NCI-H2227 treated with DMSO at 0.1 percent for 48 hours (cell line): ENCODE results near the gene ACADVL.
A peak's percentile ranks its signal among the peaks of the same experiment; 100 is the strongest.

Experiments
- DNase-seq: peaks from one replicate; lab custom pipeline; 2025; lab: John Stamatoyannopoulos, UW

The ACADVL gene

GRCh38 chr17:7252176-7253043 lies 32.7 kb downstream of the ACADVL start, which contains the start of gene ELP5:
Gene ELP5 (plus strand): TSS chr17:7252215. CDS start chr17:7252551, 336 bp downstream.
- DNase-seq: peak; percentile 93

DNA sequence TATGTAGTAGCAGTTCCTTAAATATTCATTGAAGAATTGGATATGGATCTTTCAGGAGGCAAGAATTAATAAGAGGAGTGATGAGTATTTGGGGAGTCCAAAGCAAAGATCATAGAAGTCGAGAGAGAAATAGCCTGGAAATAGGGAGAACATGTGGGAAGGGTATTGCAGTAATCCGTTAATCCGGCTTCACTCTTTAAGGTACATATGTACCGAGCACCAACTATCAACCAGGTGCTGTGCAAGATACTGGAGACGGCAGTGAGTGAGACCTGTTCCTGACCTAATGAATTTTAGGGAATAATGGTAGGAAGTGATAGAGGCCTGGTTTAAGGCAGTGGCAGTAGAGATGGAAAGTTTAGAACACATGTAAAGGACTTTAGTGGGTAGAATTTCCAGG lies 33.3 kb downstream of the ACADVL start:
- DNase-seq: no peak

GRCh38 chr17:7254511-7254910 lies 34.8 kb downstream of the ACADVL start:
- DNase-seq: no peak

DNA sequence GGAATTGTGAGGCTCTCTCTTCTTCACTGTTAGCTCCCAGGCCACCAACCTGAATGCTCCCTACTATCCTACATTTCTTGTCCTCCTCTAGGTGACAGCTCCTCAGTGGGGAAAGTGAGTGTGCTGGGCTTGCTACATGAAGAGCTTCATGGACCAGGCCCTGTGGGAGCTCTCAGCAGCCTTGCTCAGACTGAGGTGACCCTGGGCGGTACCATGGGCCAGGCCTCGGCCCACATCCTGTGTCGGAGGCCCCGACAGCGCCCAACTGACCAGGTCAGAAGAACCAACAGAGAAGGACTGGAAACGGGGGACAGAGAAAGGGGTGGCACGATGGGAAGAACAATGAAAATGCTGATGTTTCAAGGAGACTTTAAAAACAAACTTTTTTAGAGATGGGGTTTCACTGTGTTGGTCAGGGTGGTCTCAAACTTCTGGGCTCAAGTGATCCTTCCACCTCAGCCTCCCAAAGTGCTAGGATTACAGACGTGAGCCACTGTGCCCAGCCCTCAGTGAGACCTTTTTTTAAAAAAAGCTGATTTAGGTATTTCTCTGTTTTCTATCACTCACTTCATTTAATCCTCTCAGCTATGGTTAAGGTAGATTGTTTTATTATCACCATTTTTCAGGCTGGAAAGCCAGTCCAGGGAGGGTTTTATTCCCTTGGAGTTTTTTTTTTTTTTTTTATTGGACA lies 37.2 kb downstream of the ACADVL start:
- no peak for DNase-seq

- DNase-seq: no peak
Observed at GRCh38 chr17:7258731-7259554, 39.2 kb downstream of the ACADVL start.

- DNase-seq: no peak
Observed at GRCh38 chr17:7259555-7259889, 39.8 kb downstream of the ACADVL start.

- DNase-seq: no peak
Observed at GRCh38 chr17:7260151-7260550, 40.4 kb downstream of the ACADVL start.

GRCh38 chr17:7260651-7261378 lies 41.1 kb downstream of the ACADVL start:
- no peak for DNase-seq

DNA sequence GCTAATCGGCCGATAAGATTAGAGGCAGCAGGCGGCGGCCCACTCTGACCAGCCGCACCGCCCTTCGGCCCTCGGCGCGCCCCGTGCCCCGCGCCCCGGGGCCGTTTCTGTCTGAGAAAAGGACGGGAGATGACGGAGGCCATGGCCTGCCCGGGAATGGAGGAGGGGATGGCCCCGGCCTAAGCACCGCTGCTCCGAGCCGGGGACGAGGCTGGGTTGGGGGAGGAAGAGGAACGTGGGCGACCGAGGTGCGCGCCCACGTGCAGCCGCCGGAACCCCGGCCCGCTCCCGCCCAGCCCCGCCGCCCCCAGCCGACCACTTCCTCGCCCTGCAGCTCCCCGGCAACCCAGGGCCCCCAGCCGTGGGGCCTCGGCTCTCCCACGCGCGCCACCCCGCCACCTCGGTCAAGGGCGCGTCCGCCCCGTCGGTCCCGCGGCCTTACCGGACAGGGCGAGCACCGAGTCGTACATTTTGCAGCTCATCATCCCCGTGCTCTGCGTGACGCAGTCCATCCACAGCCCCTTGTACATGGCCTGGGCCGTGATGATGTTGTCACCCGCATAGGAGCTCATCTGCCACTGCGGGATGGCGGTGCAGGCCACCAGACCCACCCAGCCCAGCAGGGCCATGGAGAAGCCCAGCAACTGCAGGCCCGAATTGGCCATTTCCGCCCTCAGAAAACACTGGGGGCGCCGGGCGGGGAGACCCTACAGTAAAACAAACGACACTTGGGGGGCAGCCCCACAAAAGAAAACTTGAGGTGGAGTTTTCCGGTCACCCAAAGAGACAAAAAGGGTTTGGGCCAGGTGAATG lies 41.8 kb downstream of the ACADVL start:
- DNase-seq: no peak

GRCh38 chr17:7262192-7262934 lies 42.6 kb downstream of the ACADVL start, which contains the start of gene CLDN7:
Gene CLDN7 (minus strand): TSS chr17:7262478. CDS start chr17:7262043, 435 bp downstream.
- DNase-seq: no peak

- DNase-seq: no peak
Observed at GRCh38 chr17:7262935-7263800, 43.4 kb downstream of the ACADVL start.

GRCh38 chr17:7263801-7264078 lies 44.0 kb downstream of the ACADVL start:
- DNase-seq: no peak

GRCh38 chr17:7266784-7267183 lies 47.0 kb downstream of the ACADVL start:
- no peak for DNase-seq
